Breast epithelium (tissue), 3 donors: ENCODE measurements around the gene SSBP4.

Source experiments
- POLR2A ChIP-seq: fragments of 450-650 bp; IDR thresholded peaks from one replicate; pipeline ENCODE4 v1.6.1; 2016; ENCODE audit warnings: antibody characterized with exemption, mild to moderate bottlenecking, moderate library complexity
- POLR2AphosphoS5 ChIP-seq, 3 donors: sonication (generic); formaldehyde crosslinking; IDR thresholded peaks; one replicate each; pipeline ENCODE4 v1.6.1; 2017; ENCODE audit warnings: antibody characterized with exemption in 3 of 3
- TF ChIP-seq, protein P1 (sequence below), 3 donors: fragments of 450-650 bp; IDR thresholded peaks; one replicate each; pipeline ENCODE4 v1.5.1; 2016 to 2017; ENCODE audit warnings: antibody characterized with exemption in 3 of 3, mild to moderate bottlenecking in 3 of 3, moderate library complexity in 3 of 3

DNA sequence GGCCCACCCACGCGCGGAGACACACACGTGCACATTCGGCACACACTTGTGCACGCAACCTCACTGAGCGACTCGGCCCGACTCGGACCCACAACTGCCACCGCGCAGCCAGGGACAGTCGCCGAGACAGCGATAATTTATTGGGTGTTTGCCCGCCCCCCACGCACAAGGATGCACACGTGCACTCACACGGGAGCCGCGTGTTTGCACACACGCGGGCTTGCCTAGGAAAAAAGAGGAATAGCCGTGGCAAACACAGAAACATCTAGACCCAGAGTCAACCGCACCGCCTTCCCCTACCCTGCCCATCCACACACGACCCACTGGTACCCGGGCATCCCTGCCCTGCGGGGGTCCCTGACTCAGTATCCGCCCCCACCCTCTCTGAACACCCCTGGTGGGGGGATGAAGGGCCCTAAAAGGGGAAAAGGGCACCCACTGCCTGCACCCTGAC lies 1.1 kb upstream of the SSBP4 start:
- TF ChIP-seq, protein P1, sequence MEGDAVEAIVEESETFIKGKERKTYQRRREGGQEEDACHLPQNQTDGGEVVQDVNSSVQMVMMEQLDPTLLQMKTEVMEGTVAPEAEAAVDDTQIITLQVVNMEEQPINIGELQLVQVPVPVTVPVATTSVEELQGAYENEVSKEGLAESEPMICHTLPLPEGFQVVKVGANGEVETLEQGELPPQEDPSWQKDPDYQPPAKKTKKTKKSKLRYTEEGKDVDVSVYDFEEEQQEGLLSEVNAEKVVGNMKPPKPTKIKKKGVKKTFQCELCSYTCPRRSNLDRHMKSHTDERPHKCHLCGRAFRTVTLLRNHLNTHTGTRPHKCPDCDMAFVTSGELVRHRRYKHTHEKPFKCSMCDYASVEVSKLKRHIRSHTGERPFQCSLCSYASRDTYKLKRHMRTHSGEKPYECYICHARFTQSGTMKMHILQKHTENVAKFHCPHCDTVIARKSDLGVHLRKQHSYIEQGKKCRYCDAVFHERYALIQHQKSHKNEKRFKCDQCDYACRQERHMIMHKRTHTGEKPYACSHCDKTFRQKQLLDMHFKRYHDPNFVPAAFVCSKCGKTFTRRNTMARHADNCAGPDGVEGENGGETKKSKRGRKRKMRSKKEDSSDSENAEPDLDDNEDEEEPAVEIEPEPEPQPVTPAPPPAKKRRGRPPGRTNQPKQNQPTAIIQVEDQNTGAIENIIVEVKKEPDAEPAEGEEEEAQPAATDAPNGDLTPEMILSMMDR (IDR thresholded peaks at IDR 0.05), result no peak
- TF ChIP-seq POLR2AphosphoS5 (IDR thresholded peaks at IDR 0.05), result no peak
- no peak for TF ChIP-seq POLR2A
